Activated naive CD4-positive, alpha-beta T cell treated with anti-CD3 and anti-CD28 coated beads, Interleukin-2, amount 10 ng/mL, durations not matched to agents 7 days and 5 days (primary cell): ENCODE measurements around the gene FAM98A.

Experiments used
- CTCF ChIA-PET: fragments of 350-600 bp; sonication (Branson Sonifier 250); formaldehyde crosslinking; loops from one replicate; lab custom pipeline; 2021; ENCODE audit warnings: antibody characterized with exemption; lab: Charles Lee
- DNase-seq: peaks from one replicate; pipeline ENCODE4 v3.0.0-alpha.2; 2020
- H3K27ac Mint-ChIP-seq: one replicate; pipeline ENCODE4 v1.8.0; 2021; ENCODE audit warnings: mild to moderate bottlenecking, moderate library complexity, mixed read lengths
- H3K27me3 Mint-ChIP-seq: one replicate; pipeline ENCODE4 v1.8.0; 2021; ENCODE audit warnings: mild to moderate bottlenecking, mixed read lengths
- H3K36me3 Mint-ChIP-seq: one replicate; pipeline ENCODE4 v1.8.0; 2021; ENCODE audit warnings: mixed read lengths
- H3K4me1 Mint-ChIP-seq: one replicate; pipeline ENCODE4 v1.8.0; 2021; ENCODE audit warnings: mixed read lengths
- H3K4me3 Mint-ChIP-seq: one replicate; pipeline ENCODE4 v1.8.0; 2021; ENCODE audit warnings: mild to moderate bottlenecking, moderate library complexity, mixed read lengths
- H3K9me3 Mint-ChIP-seq: one replicate; pipeline ENCODE4 v1.8.0; 2021; ENCODE audit warnings: mixed read lengths

Gene FAM98A

DNA sequence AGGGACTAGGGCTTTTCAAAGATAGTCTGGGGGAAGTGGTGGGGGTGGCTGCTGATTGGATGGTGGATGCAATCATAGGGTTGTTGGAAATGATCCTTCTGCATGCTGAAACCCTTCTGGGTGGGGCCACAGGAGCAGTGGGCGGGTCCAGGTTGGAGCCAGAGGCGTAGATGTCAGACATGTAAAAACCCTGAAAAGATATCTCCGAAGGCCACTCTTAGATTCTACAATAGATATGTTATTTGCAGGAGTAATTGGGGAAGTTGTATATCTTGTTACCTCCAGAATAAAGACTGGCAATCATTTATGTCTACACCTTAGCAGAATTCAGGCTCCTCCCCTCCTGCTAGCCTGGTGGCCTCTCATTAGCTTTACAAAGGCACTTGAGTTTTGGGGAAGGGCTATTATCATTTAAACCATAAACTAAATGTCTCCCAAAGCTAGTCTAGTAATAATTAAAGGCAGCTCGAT, 8.2 kb upstream of the FAM98A start:
- H3K27ac Mint-ChIP-seq = no peak overlapping the region
- H3K4me1 Mint-ChIP-seq = no peaks in the 10 kb centered on the region
- CTCF ChIA-PET = no interaction called here
- DNase-seq = no peak
- H3K36me3 Mint-ChIP-seq = no peaks in the 10 kb centered on the region
- no peaks in the 10 kb centered on the region for H3K27me3 Mint-ChIP-seq
- no peak overlapping the region for H3K4me3 Mint-ChIP-seq
- peaks cover 3% of the 10 kb centered on the region for H3K9me3 Mint-ChIP-seq

DNA sequence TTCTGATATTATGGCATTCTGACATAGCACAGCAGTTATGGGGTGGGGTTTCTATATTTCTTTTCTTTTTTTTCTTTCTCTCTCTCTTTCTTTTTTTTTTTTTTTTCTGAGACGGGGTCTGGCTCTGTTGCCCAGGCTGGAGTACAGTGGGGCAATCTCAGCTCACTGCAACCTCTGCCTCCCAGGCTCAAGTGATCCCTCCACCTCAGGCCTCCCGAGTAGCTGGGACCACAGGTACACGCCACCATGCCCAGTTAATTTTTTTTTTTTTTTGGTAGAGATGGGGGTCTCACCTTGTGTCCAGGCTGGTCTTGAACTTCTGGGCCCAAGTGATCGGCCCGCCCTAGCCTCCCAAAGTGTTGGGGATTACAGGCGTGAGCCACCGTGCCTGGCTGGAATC, 7.5 kb upstream of the FAM98A start:
- Mint-ChIP-seq H3K36me3 (no peaks in the 10 kb centered on the region), H3K4me3 (no peak overlapping the region), H3K9me3 (peaks cover 2% of the 10 kb centered on the region), H3K27ac (no peak overlapping the region), H3K4me1 (no peaks in the 10 kb centered on the region), H3K27me3 (no peaks in the 10 kb centered on the region)
- no peak for DNase-seq
- CTCF ChIA-PET = no interaction called here

DNA sequence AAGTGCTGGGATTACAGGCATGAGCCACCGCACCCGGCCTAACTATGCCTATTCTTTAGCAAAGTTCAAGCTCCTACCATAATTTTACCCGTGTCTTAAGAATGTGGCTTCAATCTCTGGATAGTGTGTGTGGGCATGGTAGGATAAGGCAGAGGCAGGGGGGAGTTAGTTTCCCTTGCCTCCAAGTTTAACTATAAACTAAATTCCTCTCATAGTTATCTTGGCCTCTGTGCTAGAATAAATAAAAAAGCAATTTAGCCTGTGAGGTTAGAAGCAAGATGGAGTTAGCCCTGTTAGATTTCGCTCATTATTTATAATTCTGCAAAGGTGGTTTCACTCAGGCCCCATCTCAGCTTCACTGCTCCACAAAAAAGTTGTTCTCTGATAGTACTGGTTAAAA, 7.0 kb upstream of the FAM98A start:
- Mint-ChIP-seq H3K4me3 (no peak overlapping the region), H3K36me3 (no peaks in the 10 kb centered on the region), H3K4me1 (no peaks in the 10 kb centered on the region), H3K27ac (no peak overlapping the region), H3K27me3 (no peaks in the 10 kb centered on the region), H3K9me3 (peaks cover 2% of the 10 kb centered on the region)
- CTCF ChIA-PET = no interaction called here
- DNase-seq = no peak

DNA sequence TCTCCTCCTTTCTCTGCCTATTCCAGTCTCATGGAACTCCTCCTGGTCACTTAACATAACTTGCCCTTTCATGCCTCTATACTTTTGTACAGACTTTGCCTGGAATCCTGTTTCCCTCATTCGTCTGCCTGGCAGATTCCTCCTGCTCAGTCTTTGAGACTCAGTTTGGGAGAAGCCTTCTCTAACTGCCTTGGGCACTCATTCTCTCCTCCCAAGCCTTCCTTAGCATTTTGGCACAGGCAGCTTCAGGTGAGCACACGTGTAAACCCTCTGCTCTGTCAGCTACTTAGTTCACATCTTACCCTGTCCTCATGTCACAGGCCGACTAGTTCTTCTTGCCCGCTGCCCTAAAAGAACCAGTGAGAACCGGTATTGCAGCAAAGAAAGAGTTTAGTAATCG, 6.0 kb upstream of the FAM98A start:
- no peaks in the 10 kb centered on the region for H3K36me3 Mint-ChIP-seq
- CTCF ChIA-PET = interaction anchor here (0.8 kb wide), 1 partner anchor 22 kb away, joined by 3 read pairs; no protein-coding TSS in a partner anchor
- peaks cover under 1% of the 10 kb centered on the region for H3K4me1 Mint-ChIP-seq
- no peak overlapping the region for H3K4me3 Mint-ChIP-seq
- no peak for DNase-seq
- peaks cover under 1% of the 10 kb centered on the region for H3K9me3 Mint-ChIP-seq
- H3K27ac Mint-ChIP-seq = no peak overlapping the region
- H3K27me3 Mint-ChIP-seq = no peaks in the 10 kb centered on the region

DNA sequence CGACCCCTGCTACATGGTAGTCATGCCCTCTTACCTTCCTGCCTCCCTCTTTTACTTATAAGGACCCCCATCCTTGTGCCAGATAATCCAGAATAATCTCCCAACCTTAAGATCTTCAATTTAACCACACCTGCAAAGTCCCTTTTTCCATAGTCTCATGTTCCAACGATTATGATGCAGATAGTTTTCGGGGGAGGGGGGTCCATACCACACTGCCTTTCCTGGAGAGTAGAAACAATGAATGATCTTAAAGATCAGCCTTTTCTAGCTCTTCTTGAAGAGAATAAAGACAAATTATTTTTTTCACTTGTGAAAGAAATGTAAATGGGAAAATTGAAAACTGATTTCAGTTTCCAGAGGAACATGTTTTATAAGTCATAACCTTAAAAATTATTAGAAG, 4.3 kb upstream of the FAM98A start:
- Mint-ChIP-seq H3K27ac (no peak overlapping the region), H3K36me3 (no peaks in the 10 kb centered on the region), H3K4me3 (no peak overlapping the region), H3K9me3 (no peaks in the 10 kb centered on the region), H3K27me3 (peaks cover 3% of the 10 kb centered on the region), H3K4me1 (peaks cover 9% of the 10 kb centered on the region)
- CTCF ChIA-PET = no interaction called here
- no peak for DNase-seq

DNA sequence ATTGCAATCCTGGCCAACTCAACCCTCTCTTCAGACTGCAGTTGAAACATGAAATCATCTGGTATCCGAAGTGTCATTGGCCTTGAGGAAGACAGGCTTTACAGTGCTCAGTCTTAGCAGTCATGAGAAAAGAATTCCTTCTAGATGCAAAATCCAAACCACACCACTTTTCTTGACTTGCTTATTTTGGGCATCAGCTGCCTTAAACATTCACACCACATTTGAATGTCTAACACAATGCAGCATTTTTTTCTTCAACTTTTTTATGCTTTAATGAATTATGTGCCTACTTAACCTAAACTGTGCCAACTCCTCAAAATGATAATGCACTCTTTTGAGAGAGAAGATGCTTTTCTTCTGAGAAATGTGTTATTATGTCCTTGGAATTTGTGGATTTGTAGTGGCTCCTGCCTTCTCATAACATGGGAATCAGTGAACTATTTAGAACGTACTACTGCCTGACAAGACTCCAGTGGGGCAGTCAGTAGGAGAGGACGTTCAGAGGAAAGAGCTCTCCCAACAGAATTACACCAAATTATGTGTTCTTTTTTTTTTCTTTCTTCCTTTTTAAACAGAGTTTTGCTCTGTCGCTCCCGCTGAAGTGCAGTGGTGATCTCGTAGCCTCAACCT, 3.2 kb upstream of the FAM98A start:
- Mint-ChIP-seq H3K36me3 (no peaks in the 10 kb centered on the region), H3K4me3 (no peak overlapping the region), H3K9me3 (no peaks in the 10 kb centered on the region), H3K27ac (no peak overlapping the region), H3K27me3 (peaks cover 3% of the 10 kb centered on the region), H3K4me1 (peaks cover 19% of the 10 kb centered on the region)
- DNase-seq = no peak
- CTCF ChIA-PET = no interaction called here

DNA sequence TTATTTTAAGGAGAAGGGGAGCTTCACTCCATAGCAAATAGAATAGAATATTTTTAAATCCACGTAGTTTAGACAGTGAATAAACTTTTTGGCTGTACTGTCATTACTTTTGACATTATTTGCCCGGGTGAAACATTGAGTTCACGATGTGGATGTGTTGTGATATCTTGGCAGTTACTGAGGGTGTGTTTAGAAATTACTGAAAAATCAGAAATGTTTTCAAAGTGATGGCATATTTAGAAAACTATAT, 769 bp upstream of the FAM98A start:
- peaks cover 6% of the 10 kb centered on the region for H3K36me3 Mint-ChIP-seq
- DNase-seq = no peak
- peak overlapping the region; percentile 92 for H3K4me3 Mint-ChIP-seq
- peak overlapping the region; percentile 84 for H3K27ac Mint-ChIP-seq
- H3K4me1 Mint-ChIP-seq = peaks cover 31% of the 10 kb centered on the region
- CTCF ChIA-PET = interaction anchor here (1.2 to 1.9 kb wide), 2 partner anchors 101 to 124 kb away, joined by 3 to 11 read pairs; no protein-coding TSS in a partner anchor
- H3K27me3 Mint-ChIP-seq = peaks cover 3% of the 10 kb centered on the region
- H3K9me3 Mint-ChIP-seq = no peaks in the 10 kb centered on the region

DNA sequence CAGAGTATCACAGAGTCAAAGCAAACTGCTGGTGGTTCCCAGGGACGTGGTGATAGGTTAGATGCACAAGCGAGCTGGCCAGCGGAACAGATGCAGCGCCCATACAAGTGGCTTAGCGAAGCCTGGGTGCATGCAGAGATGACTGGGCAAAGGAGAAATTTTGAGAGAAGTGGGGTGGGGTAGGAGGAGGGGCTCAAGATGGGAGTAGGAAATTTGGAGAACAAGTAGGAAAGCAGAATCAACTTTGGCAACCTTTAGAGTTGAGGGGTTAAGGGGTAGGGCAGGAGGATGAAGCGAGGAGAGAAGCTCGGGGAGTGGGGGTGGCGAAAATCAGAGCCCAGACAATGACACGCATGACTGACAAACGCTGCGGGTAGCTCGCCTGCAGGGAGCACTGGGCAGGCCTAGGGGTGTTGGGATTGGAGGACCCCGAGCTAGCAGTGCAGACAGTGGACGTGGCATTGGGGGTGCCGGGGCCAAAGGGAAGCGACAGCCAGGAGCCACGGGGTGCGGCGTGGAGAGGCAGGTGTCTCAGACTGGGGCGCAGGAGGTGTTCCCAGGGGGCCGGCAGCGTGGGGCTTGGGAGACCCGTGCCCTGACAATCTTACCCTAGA, 431 bp downstream of the FAM98A start:
- H3K4me3 Mint-ChIP-seq = peak overlapping the region; percentile 92
- H3K27me3 Mint-ChIP-seq = peaks cover 3% of the 10 kb centered on the region
- H3K9me3 Mint-ChIP-seq = no peaks in the 10 kb centered on the region
- CTCF ChIA-PET = interaction anchor here (0.8 to 1.9 kb wide), 4 partner anchors 16 to 123 kb away, joined by 3 to 11 read pairs (median 4); no protein-coding TSS in a partner anchor
- H3K4me1 Mint-ChIP-seq = peaks cover 33% of the 10 kb centered on the region
- DNase-seq = peak; percentile 60
- H3K27ac Mint-ChIP-seq = peak overlapping the region; percentile 84
- peaks cover 13% of the 10 kb centered on the region for H3K36me3 Mint-ChIP-seq

DNA sequence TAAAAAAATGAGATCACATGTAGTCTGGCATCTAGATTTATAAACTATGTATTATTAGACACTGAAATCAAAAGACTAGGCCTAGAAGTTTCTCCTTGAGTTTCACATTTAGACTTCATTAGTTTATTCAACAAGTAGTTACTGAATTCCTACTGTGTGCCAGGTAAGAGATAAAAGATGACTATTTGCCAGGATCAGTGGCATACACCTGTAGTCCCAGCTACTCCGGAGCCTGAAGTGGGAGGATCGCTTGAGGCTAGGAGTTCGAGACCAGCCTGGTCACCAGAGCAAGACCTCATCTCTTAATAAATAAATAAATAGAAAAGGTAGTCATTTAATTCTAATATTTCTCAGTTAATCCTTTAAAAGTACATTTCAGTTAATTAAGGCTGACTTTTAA, 2.1 kb downstream of the FAM98A start:
- H3K27me3 Mint-ChIP-seq = peaks cover 3% of the 10 kb centered on the region
- CTCF ChIA-PET = interaction anchor here (1.6 kb wide), 1 partner anchor 13 kb away, joined by 9 read pairs; no protein-coding TSS in a partner anchor
- H3K9me3 Mint-ChIP-seq = no peaks in the 10 kb centered on the region
- no peak overlapping the region for H3K27ac Mint-ChIP-seq
- peaks cover 33% of the 10 kb centered on the region for H3K4me1 Mint-ChIP-seq
- DNase-seq = no peak
- no peak overlapping the region for H3K4me3 Mint-ChIP-seq
- H3K36me3 Mint-ChIP-seq = peaks cover 24% of the 10 kb centered on the region

DNA sequence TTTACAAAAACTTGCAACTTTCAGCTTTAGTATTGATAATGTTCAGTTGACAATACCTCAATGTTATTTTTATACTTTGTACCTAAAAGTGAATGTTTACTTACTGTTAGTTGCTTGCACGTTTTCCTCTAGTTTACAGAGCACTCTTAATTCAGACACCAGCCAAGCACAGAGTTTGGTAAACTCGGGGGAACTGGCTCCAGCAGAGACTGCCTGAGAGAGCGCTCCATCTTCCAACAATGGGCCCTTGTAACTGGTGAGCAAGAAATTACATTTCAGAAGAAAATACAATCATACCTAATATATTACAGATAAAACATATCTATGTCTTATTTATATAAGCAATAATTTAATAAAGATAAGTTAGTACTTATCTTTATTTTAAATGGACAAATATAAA, 3.7 kb downstream of the FAM98A start:
- no peak for DNase-seq
- peaks cover 33% of the 10 kb centered on the region for H3K36me3 Mint-ChIP-seq
- H3K27ac Mint-ChIP-seq = no peak overlapping the region
- H3K27me3 Mint-ChIP-seq = peaks cover 3% of the 10 kb centered on the region
- H3K9me3 Mint-ChIP-seq = no peaks in the 10 kb centered on the region
- CTCF ChIA-PET = no interaction called here
- no peak overlapping the region for H3K4me3 Mint-ChIP-seq
- H3K4me1 Mint-ChIP-seq = peaks cover 33% of the 10 kb centered on the region

DNA sequence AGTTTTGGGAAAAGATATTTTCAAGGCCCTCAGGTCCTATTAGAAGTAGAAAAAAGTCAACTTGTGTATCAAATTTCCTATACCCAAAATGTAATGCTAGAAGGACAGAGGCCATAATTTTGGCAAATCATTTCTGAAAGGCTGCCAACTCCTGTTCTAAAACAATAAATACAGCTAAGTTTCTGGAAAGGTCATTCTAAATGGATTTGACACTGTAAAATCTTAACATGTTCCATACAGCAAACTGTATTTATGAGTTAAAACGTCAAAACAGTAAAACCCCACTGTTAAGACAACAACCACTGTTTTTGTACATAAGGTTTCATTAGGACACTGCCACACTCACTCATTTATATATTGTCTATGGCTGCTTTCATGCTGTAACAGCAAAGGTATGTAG, 9.7 kb downstream of the FAM98A start:
- Mint-ChIP-seq H3K9me3 (no peaks in the 10 kb centered on the region), H3K4me3 (no peak overlapping the region), H3K27ac (no peak overlapping the region), H3K36me3 (peaks cover 49% of the 10 kb centered on the region), H3K27me3 (no peaks in the 10 kb centered on the region), H3K4me1 (peaks cover 2% of the 10 kb centered on the region)
- CTCF ChIA-PET = no interaction called here
- no peak for DNase-seq

DNA sequence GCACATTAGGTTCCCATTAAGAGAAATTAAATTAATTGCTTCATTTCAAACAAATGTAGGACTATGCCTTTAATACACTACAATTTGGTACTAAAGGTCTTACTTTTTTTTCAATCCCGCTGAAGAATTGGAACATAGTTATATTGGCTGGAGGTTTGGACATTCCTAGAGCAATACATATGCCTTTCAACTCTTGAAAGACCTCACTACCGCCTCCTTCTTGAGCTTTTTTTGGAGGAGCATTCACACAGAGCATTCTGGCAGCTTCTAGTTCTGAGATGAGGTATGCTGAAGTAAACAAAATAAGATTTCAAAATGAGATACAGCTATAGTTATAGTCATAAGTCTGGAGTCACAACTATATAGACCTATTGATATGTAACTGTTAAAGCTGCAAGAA, 10.9 kb downstream of the FAM98A start:
- no peak for DNase-seq
- Mint-ChIP-seq H3K27ac (no peak overlapping the region), H3K36me3 (peaks cover 41% of the 10 kb centered on the region), H3K4me3 (no peak overlapping the region), H3K4me1 (no peaks in the 10 kb centered on the region), H3K9me3 (no peaks in the 10 kb centered on the region), H3K27me3 (no peaks in the 10 kb centered on the region)
- CTCF ChIA-PET = no interaction called here

DNA sequence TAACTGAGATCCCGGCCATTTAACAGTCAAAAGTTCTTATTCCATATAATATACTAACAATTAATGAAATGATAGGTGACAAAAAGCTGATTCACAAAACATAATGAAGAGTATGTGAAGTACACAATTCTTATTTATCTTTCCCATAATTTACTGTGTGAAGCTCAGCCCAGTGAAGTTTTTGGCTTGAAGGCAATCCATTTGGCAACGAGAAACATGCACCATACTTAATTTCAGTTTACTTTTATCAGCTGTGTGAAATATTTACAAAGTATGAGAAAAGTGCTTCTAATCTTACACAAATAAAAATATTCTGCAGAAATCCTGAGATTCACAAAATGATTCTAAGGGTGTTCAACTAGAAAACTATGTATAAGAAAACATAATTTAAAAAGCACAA, 12.3 kb downstream of the FAM98A start:
- H3K27me3 Mint-ChIP-seq = no peaks in the 10 kb centered on the region
- H3K9me3 Mint-ChIP-seq = no peaks in the 10 kb centered on the region
- H3K36me3 Mint-ChIP-seq = peaks cover 36% of the 10 kb centered on the region
- CTCF ChIA-PET = interaction anchor here (0.9 kb wide), 1 partner anchor 111 kb away, joined by 3 read pairs; no protein-coding TSS in a partner anchor
- H3K4me1 Mint-ChIP-seq = peaks cover 9% of the 10 kb centered on the region
- H3K27ac Mint-ChIP-seq = no peak overlapping the region
- DNase-seq = no peak
- no peak overlapping the region for H3K4me3 Mint-ChIP-seq

DNA sequence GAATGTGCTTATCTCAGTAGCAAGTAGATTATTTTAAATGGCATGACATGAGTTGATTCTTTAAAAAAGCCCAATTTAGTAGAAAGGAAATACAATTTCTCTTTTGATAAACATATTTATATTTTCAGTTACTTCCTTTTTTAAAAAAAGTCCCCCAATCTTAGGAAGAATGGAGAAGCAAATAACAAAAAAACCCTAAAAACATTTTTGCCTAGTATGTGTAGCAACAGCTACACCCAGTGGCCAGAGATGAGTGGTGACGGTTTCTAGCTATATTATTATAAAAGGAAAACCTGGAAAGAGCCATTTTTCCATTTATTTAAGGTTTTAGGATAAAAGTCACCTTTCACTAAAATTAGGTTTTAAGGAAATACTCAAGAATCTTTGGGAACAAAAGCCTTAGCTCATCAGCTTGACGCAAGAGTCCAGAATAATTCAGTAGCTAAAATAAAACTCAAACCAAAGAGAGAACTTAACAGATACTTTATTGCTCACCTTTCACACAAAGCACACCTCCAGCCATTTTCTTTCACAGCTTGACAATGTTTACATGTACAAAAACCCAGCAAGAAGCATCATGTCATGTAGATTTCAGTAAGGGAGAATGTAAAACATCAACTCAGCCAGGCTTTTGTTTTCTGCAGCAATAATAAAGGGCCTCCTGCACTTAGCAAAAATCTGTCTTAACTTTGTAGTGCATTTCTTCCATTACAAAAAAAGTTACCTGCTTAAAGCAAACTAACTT, 15.7 kb downstream of the FAM98A start:
- Mint-ChIP-seq H3K36me3 (peaks cover 24% of the 10 kb centered on the region), H3K9me3 (no peaks in the 10 kb centered on the region), H3K4me1 (peaks cover 17% of the 10 kb centered on the region), H3K4me3 (no peak overlapping the region), H3K27ac (no peak overlapping the region), H3K27me3 (no peaks in the 10 kb centered on the region)
- CTCF ChIA-PET = interaction anchor here (0.7 to 3.1 kb wide), 26 partner anchors 9 to 980 kb away, joined by 3 to 38 read pairs (median 5); partner anchors contain the start of genes FAM98A and RASGRP3
- DNase-seq = peak; percentile 28
